SK-N-SH treated with all-trans-retinoic acid at 6 μM for 48 hours (cell line): Measurements from ENCODE around the gene AMOTL1.
A peak's percentile ranks its signal among the peaks of the same experiment; 100 is the strongest.

Source experiments
- ATAC-seq: fragments of 200-7000 bp; cut with Tn5 transposase; 3 replicates; pipeline ENCODE4 v1.9.1; 2020; ENCODE audit warnings: mild to moderate bottlenecking, moderate library complexity
- ARNTL ChIP-seq: fragments of 450-650 bp; formaldehyde crosslinking; IDR thresholded peaks from 2 replicates; pipeline ENCODE4 v1.5.0; 2020; ENCODE audit warnings: low read depth, mild to moderate bottlenecking, moderate library complexity, borderline replicate concordance
- BACH2 ChIP-seq: fragments of 250-450 bp; sonication (Bioruptor Pico); IDR thresholded peaks from 2 replicates; pipeline ENCODE4 v1.9.0; 2021; ENCODE audit warnings: mild to moderate bottlenecking, borderline replicate concordance
- CSDC2 ChIP-seq: fragments of 250-450 bp; sonication (Bioruptor Pico); IDR thresholded peaks from 2 replicates; pipeline ENCODE4 v1.5.0; 2020; ENCODE audit warnings: mild to moderate bottlenecking, moderate library complexity
- ESRRG ChIP-seq: fragments of 250-450 bp; sonication (Bioruptor Pico); IDR thresholded peaks from 2 replicates; pipeline ENCODE4 v1.6.1; 2021; ENCODE audit warnings: mild to moderate bottlenecking
- GLIS3 ChIP-seq: fragments of 250-450 bp; sonication (Bioruptor Pico); IDR thresholded peaks from 2 replicates; pipeline ENCODE4 v1.5.0; 2020; ENCODE audit warnings: mild to moderate bottlenecking, moderate library complexity
- ISL1 ChIP-seq: fragments of 250-450 bp; sonication (Bioruptor Pico); IDR thresholded peaks from 2 replicates; pipeline ENCODE4 v2.1.2; 2022; ENCODE audit warnings: mild to moderate bottlenecking, moderate library complexity
- OSR1 ChIP-seq: fragments of 250-450 bp; sonication (Bioruptor Pico); IDR thresholded peaks from 2 replicates; pipeline ENCODE4 v1.8.0; 2022; ENCODE audit warnings: moderate library complexity, mild to moderate bottlenecking, inconsistent platforms
- PPARA ChIP-seq: fragments of 250-450 bp; sonication (Bioruptor Pico); IDR thresholded peaks from 2 replicates; pipeline ENCODE4 v1.5.0; 2020; ENCODE audit warnings: mild to moderate bottlenecking, borderline replicate concordance
- RARB ChIP-seq: fragments of 250-450 bp; sonication (Bioruptor Pico); IDR thresholded peaks from 2 replicates; pipeline ENCODE4 v1.8.0; 2021; ENCODE audit warnings: mild to moderate bottlenecking, moderate library complexity
- SNAI2 ChIP-seq: fragments of 250-450 bp; sonication (Bioruptor Pico); IDR thresholded peaks from 2 replicates; pipeline ENCODE4 v1.5.0; 2020; ENCODE audit warnings: mild to moderate bottlenecking, moderate library complexity
- TCF4 ChIP-seq: fragments of 250-450 bp; sonication (Bioruptor Pico); IDR thresholded peaks from 2 replicates; pipeline ENCODE4 v1.8.0; 2021; ENCODE audit warnings: mild to moderate bottlenecking, moderate library complexity, borderline replicate concordance
- TOX ChIP-seq: fragments of 250-450 bp; sonication (Bioruptor Pico); IDR thresholded peaks from 2 replicates; pipeline ENCODE4 v1.8.0; 2021; ENCODE audit warnings: mild to moderate bottlenecking, moderate library complexity, borderline replicate concordance
- ZC3H10 ChIP-seq: fragments of 250-450 bp; sonication (Bioruptor Pico); IDR thresholded peaks from 2 replicates; pipeline ENCODE4 v1.5.1; 2021; ENCODE audit warnings: mild to moderate bottlenecking, moderate library complexity
- ZFP3 ChIP-seq: fragments of 250-450 bp; sonication (Bioruptor Pico); IDR thresholded peaks from 2 replicates; pipeline ENCODE4 v1.5.0; 2020; ENCODE audit warnings: mild to moderate bottlenecking, moderate library complexity
- ZFP30 ChIP-seq: fragments of 450-650 bp; formaldehyde crosslinking; IDR thresholded peaks from 2 replicates; pipeline ENCODE4 v1.5.0; 2022; ENCODE audit warnings: mild to moderate bottlenecking, moderate library complexity
- ZNF565 ChIP-seq: fragments of 450-650 bp; formaldehyde crosslinking; conservative IDR thresholded peaks from 2 replicates; pipeline ENCODE4 v1.5.0; 2020; ENCODE audit warnings: low read depth, mild to moderate bottlenecking, moderate library complexity
- ZNF70 ChIP-seq: fragments of 450-650 bp; formaldehyde crosslinking; IDR thresholded peaks from 2 replicates; pipeline ENCODE4 v1.5.0; 2020; ENCODE audit warnings: mild to moderate bottlenecking, moderate library complexity
- ZNF8 ChIP-seq: fragments of 450-650 bp; formaldehyde crosslinking; IDR thresholded peaks from 2 replicates; pipeline ENCODE4 v1.5.0; 2020; ENCODE audit warnings: mild to moderate bottlenecking, moderate library complexity
- TF ChIP-seq, protein P1 (sequence below): fragments of 250-450 bp; sonication (Bioruptor Pico); IDR thresholded peaks from 2 replicates; pipeline ENCODE4 v1.5.1; 2020; ENCODE audit warnings: low read depth, mild to moderate bottlenecking, moderate library complexity
- TF ChIP-seq, protein P2 (sequence below): fragments of 250-450 bp; sonication (Bioruptor Pico); IDR thresholded peaks from 2 replicates; pipeline ENCODE4 v1.5.0; 2020; ENCODE audit warnings: mild to moderate bottlenecking, moderate library complexity
- TF ChIP-seq, protein P3 (sequence below): fragments of 250-450 bp; sonication (Bioruptor Pico); IDR thresholded peaks from 2 replicates; pipeline ENCODE4 v1.8.0; 2021; ENCODE audit warnings: low read depth, mild to moderate bottlenecking, moderate library complexity, borderline replicate concordance
- TF ChIP-seq, protein P4 (sequence below): fragments of 250-450 bp; sonication (Bioruptor Pico); IDR thresholded peaks from 2 replicates; pipeline ENCODE4 v1.5.1; 2021; ENCODE audit warnings: mild to moderate bottlenecking, moderate library complexity
- TF ChIP-seq, protein P5 (sequence below): fragments of 250-450 bp; sonication (Bioruptor Pico); IDR thresholded peaks from 2 replicates; pipeline ENCODE4 v1.8.0; 2020; ENCODE audit warnings: mild to moderate bottlenecking, moderate library complexity, borderline replicate concordance

Gene AMOTL1

DNA sequence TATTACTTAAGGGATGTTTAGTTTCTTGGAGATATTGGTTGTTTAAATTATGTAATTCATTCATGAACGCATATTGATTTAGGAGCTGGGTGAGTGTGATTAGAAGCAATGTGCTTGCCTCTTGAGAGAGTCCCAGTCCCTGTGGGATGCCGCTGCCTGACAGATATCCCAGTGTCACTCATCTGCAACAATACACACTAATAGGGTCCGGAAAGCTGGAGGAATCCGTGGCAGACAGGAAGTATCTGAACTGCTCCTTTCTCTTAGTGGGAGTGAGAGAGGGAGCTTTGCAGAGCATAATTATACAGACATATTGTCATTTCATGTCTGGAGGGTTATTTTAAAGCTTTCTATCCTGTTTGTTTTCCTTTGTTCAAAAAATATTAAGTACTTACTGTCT is 17.4 kb downstream of the AMOTL1 start:
- ATAC-seq, result no peak
- TF ChIP-seq, protein P1, sequence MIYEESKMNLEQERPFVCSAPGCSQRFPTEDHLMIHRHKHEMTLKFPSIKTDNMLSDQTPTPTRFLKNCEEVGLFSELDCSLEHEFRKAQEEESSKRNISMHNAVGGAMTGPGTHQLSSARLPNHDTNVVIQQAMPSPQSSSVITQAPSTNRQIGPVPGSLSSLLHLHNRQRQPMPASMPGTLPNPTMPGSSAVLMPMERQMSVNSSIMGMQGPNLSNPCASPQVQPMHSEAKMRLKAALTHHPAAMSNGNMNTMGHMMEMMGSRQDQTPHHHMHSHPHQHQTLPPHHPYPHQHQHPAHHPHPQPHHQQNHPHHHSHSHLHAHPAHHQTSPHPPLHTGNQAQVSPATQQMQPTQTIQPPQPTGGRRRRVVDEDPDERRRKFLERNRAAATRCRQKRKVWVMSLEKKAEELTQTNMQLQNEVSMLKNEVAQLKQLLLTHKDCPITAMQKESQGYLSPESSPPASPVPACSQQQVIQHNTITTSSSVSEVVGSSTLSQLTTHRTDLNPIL (CRISPR knock-in tag), result no peak
- TF ChIP-seq ZNF565 (CRISPR knock-in tag) (no peak), OSR1 (CRISPR knock-in tag) (no peak), TOX (no peak), ISL1 (CRISPR knock-in tag) (no peak), ZFP30 (CRISPR knock-in tag) (no peak), ZNF70 (CRISPR knock-in tag) (no peak), TCF4 (CRISPR knock-in tag) (no peak), CSDC2 (no peak), ARNTL (CRISPR knock-in tag) (no peak), ESRRG (CRISPR knock-in tag) (no peak), PPARA (CRISPR knock-in tag) (no peak), BACH2 (CRISPR knock-in tag) (no peak), SNAI2 (CRISPR knock-in tag) (no peak)
- TF ChIP-seq, protein P2, sequence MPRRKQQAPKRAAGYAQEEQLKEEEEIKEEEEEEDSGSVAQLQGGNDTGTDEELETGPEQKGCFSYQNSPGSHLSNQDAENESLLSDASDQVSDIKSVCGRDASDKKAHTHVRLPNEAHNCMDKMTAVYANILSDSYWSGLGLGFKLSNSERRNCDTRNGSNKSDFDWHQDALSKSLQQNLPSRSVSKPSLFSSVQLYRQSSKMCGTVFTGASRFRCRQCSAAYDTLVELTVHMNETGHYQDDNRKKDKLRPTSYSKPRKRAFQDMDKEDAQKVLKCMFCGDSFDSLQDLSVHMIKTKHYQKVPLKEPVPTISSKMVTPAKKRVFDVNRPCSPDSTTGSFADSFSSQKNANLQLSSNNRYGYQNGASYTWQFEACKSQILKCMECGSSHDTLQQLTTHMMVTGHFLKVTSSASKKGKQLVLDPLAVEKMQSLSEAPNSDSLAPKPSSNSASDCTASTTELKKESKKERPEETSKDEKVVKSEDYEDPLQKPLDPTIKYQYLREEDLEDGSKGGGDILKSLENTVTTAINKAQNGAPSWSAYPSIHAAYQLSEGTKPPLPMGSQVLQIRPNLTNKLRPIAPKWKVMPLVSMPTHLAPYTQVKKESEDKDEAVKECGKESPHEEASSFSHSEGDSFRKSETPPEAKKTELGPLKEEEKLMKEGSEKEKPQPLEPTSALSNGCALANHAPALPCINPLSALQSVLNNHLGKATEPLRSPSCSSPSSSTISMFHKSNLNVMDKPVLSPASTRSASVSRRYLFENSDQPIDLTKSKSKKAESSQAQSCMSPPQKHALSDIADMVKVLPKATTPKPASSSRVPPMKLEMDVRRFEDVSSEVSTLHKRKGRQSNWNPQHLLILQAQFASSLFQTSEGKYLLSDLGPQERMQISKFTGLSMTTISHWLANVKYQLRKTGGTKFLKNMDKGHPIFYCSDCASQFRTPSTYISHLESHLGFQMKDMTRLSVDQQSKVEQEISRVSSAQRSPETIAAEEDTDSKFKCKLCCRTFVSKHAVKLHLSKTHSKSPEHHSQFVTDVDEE (CRISPR knock-in tag), result no peak
- TF ChIP-seq, protein P3, sequence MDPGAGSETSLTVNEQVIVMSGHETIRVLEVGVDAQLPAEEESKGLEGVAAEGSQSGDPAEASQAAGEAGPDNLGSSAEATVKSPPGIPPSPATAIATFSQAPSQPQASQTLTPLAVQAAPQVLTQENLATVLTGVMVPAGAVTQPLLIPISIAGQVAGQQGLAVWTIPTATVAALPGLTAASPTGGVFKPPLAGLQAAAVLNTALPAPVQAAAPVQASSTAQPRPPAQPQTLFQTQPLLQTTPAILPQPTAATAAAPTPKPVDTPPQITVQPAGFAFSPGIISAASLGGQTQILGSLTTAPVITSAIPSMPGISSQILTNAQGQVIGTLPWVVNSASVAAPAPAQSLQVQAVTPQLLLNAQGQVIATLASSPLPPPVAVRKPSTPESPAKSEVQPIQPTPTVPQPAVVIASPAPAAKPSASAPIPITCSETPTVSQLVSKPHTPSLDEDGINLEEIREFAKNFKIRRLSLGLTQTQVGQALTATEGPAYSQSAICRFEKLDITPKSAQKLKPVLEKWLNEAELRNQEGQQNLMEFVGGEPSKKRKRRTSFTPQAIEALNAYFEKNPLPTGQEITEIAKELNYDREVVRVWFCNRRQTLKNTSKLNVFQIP, result no peak

DNA sequence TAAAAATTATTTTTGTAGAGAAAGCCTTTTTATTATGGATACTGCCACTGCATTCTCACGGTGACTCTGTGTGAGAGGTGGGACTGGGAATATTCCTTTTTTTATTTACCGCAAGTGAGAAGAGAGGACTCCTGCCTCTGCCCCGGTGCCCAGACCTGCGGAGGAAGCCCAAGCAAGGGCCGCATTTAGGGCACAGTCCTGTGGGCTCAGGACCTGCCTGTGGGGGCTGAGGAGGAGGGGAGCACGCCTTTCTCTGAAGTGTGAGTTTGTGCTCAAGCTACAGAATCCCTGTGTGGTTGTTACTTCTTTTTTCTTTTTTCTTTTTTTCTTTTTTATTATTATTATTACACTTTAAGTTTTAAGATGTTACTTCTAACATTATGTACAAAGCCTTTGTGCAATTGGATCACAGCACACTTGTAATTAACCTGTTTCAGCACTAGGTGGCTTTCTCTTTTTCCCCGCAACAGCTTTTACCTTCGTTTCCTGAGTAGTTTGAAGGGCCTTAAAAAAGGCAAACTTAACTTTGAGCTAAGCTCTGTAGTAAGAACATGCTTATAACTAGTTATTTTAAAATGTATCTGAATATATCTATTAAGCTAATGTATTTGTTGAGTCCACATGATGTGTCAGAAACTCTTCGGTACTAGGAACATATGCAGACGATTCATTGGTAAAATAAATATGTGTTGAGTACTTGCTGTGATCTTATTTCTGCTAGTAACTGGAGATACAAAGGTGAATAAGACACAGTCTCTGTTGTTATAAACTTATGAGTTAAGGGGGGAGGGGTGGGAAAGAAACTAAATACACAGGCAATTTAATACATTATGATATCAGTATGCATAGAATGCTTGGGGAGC is 18.3 kb downstream of the AMOTL1 start:
- no peak for TF ChIP-seq ZNF8
- no peak for TF ChIP-seq TOX
- no peak for TF ChIP-seq TCF4 (CRISPR knock-in tag)
- TF ChIP-seq ZC3H10 (CRISPR knock-in tag), result no peak
- TF ChIP-seq, protein P1 (CRISPR knock-in tag), result no peak
- TF ChIP-seq ZNF70 (CRISPR knock-in tag), result no peak
- TF ChIP-seq RARB, result no peak
- TF ChIP-seq ESRRG (CRISPR knock-in tag), result no peak
- TF ChIP-seq SNAI2 (CRISPR knock-in tag), result no peak
- TF ChIP-seq CSDC2, result no peak
- TF ChIP-seq ZFP3 (CRISPR knock-in tag), result no peak
- no peak for TF ChIP-seq ZNF565 (CRISPR knock-in tag)
- TF ChIP-seq, protein P3, result no peak
- TF ChIP-seq, protein P4, sequence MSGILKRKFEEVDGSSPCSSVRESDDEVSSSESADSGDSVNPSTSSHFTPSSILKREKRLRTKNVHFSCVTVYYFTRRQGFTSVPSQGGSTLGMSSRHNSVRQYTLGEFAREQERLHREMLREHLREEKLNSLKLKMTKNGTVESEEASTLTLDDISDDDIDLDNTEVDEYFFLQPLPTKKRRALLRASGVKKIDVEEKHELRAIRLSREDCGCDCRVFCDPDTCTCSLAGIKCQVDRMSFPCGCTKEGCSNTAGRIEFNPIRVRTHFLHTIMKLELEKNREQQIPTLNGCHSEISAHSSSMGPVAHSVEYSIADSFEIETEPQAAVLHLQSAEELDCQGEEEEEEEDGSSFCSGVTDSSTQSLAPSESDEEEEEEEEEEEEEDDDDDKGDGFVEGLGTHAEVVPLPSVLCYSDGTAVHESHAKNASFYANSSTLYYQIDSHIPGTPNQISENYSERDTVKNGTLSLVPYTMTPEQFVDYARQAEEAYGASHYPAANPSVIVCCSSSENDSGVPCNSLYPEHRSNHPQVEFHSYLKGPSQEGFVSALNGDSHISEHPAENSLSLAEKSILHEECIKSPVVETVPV (CRISPR knock-in tag), result no peak
- TF ChIP-seq, protein P5, sequence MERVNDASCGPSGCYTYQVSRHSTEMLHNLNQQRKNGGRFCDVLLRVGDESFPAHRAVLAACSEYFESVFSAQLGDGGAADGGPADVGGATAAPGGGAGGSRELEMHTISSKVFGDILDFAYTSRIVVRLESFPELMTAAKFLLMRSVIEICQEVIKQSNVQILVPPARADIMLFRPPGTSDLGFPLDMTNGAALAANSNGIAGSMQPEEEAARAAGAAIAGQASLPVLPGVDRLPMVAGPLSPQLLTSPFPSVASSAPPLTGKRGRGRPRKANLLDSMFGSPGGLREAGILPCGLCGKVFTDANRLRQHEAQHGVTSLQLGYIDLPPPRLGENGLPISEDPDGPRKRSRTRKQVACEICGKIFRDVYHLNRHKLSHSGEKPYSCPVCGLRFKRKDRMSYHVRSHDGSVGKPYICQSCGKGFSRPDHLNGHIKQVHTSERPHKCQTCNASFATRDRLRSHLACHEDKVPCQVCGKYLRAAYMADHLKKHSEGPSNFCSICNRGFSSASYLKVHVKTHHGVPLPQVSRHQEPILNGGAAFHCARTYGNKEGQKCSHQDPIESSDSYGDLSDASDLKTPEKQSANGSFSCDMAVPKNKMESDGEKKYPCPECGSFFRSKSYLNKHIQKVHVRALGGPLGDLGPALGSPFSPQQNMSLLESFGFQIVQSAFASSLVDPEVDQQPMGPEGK (CRISPR knock-in tag), result no peak
- no peak for TF ChIP-seq ISL1 (CRISPR knock-in tag)
- TF ChIP-seq ARNTL (CRISPR knock-in tag), result no peak
- TF ChIP-seq GLIS3 (CRISPR knock-in tag), result no peak
- TF ChIP-seq PPARA (CRISPR knock-in tag), result no peak
- ATAC-seq, result peak; percentile 57; the same call in 2 of the 3 replicates
